Measurements from ENCODE around the gene IQCK. TPM values are rescaled to one million over a fixed set of nuclear protein-coding genes. Genes with fewer than 3 reads are reported as not detected.
"Not testable (repeated sequence)": the region's sequence is repeated elsewhere in the genome, so short reads cannot be mapped to it uniquely, and the experiment has no call there.

The IQCK gene
- polyA plus RNA-seq, 1 experiment, result 4.5 TPM

GRCh38 chr16:19785081-19785480 is 67.0 kb downstream of the IQCK start:
- CTCF ChIA-PET, result no interaction called here
- POLR2A ChIA-PET, result no interaction called here

DNA sequence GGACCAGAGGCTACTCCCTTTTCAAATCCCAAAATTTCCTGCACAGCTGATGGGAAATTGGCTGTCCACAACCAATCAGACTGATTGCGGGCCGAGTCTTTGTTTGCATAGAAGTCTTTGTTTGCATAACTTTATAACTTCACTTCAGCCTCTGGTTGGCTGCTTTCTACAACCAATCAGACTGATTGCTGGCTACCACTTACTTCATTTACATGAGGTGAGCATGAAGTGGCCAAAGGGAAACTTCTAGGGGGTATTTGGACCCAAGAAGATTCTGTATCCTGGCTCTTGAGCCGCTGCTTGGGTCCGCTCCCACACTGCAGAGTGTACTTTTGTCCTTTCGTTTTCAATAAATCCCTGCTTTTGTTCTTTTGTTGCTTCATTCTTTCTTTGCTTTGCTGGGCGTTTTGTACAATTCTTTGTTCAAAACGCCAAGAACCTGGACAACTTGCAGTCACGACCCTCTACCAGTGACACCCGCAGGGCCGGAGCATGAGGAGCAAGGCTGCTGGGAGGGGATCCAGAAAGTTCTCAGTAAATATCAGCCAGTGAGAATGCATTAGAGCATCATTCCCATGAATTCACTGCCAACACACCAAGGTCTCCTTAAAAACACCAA is 67.5 kb downstream of the IQCK start:
- ChIA-PET CTCF (interaction anchor here (0.5 kb wide), 1 partner anchor 89 kb away, joined by 5 read pairs; no protein-coding TSS in a partner anchor), POLR2A (no interaction called here)
- no peak overlapping the region for H3K4me3 ChIP-seq (ENCODE audit: low read depth, low read length)
- DNase-seq (ENCODE audit: low read depth), result no peak
- TF ChIP-seq CTCF (IDR thresholded peaks at IDR 0.05; ENCODE audit: insufficient read depth, low read depth, low read length), result no peak
- no peaks in the 10 kb centered on the region for H3K27me3 ChIP-seq (ENCODE audit: control insufficient read depth, insufficient read depth, low read length)
- no peaks in the 10 kb centered on the region for H3K36me3 ChIP-seq (ENCODE audit: control insufficient read depth, insufficient read depth, low read length)

More at GRCh38 chr16:19785081-19785480, 67.0 kb downstream of the IQCK start:
- Histone ChIP-seq H3K36me3 (ENCODE audit: control insufficient read depth, insufficient read depth, low read length) (no peaks in the 10 kb centered on the region), H3K4me3 (ENCODE audit: low read depth, low read length) (no peak overlapping the region), H3K27me3 (ENCODE audit: control insufficient read depth, insufficient read depth, low read length) (no peaks in the 10 kb centered on the region)
- DNase-seq (ENCODE audit: low read depth), result no peak
- TF ChIP-seq CTCF (IDR thresholded peaks at IDR 0.05; ENCODE audit: insufficient read depth, low read depth, low read length), result no peak

DNA sequence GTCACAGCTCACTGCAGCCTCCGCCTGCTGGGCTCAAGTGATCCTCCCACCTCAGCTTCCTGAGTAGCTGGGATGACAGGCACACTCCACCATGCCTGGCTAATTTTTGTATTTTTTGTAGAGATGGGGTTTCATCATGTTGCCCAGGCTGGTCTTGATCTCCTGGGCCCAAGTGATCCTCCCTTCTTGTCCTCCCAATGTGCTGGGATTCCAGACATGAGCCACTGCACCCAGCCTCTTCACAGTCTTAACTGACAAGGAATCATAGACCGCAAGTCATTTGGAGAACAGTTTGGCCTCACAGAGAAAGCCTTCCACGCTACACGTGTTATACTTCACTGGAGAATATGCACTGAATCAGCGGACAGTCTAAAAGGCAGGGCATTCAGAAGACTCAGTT is 83.3 kb downstream of the IQCK start:
- CTCF ChIA-PET; DNase-seq (ENCODE audit: low read depth); H3K36me3 ChIP-seq (ENCODE audit: control insufficient read depth, insufficient read depth, low read length); H3K4me3 ChIP-seq (ENCODE audit: low read depth, low read length); H3K27me3 ChIP-seq (ENCODE audit: control insufficient read depth, insufficient read depth, low read length); POLR2A ChIA-PET: not testable (repeated sequence)

- DNase-seq (ENCODE audit: low read depth); H3K4me3 ChIP-seq (ENCODE audit: low read depth, low read length); H3K27me3 ChIP-seq (ENCODE audit: control insufficient read depth, insufficient read depth, low read length); CTCF ChIA-PET; POLR2A ChIA-PET; H3K36me3 ChIP-seq (ENCODE audit: control insufficient read depth, insufficient read depth, low read length): not testable (repeated sequence)
Measured at GRCh38 chr16:19801824-19802223, 83.8 kb downstream of the IQCK start.

DNA sequence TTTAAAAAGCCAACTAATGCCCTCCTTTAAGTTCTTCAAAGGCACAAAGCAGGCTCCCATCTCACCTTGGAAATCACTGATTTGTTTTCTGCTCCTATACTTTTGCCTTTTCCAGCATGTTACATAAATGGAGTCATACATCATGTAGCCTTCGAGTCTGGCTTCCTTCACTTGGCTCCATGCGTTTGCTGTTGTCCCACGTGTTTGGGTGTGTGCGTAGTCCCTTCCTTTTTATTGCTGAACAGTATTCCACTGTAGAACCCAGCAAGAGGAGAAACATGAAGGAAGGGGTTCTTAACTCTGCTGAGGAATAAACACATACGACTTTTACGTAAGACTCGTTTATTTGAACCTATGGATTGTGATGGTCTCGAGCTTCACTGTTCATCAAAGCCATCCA is 84.5 kb downstream of the IQCK start:
- H3K27me3 ChIP-seq (ENCODE audit: control insufficient read depth, insufficient read depth, low read length), result no peaks in the 10 kb centered on the region
- CTCF ChIA-PET, result no interaction called here
- no peak for TF ChIP-seq CTCF (IDR thresholded peaks at IDR 0.05; ENCODE audit: insufficient read depth, low read depth, low read length)
- no peaks in the 10 kb centered on the region for H3K36me3 ChIP-seq (ENCODE audit: control insufficient read depth, insufficient read depth, low read length)
- no peak overlapping the region for H3K4me3 ChIP-seq (ENCODE audit: low read depth, low read length)
- DNase-seq (ENCODE audit: low read depth), result no peak
- POLR2A ChIA-PET, result no interaction called here

DNA sequence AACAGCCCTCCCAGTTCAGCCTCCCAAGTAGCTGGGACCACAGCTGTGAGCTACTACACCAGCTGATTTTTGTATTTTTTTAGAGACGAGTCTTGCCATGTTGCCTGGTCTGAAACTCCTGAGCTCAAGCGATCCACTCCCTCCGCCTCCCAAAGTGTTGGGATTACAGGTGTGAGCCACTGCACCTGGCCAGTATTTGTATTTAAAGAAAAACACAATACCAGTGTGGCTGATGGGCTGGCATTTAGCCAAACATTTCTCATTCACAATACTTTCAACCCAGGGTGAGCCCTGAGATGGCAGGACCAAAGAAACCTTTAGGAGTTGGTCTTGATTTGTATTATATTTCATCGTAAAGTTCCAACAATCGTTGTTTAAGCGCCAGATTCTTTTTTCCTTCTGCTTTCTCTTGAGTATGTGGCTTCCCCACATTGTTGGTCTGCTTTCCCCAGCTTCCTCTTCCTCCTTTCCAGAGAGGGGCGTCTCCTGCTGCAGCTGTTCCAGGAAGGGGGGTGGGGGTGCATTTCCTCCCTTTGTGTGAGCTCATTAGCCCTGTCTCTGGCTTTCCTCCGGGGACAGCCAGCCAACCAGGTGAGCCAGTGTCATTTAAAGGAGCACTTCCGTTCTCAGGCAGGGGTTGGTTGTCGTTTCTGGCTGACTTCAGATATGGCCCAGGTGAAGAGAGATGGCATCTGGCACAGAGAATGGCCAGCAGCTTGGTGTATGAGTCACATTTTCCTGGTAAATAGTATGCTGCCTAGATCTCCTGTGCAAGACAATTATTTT is 86.7 kb downstream of the IQCK start:
- TF ChIP-seq CTCF (IDR thresholded peaks at IDR 0.05; ENCODE audit: insufficient read depth, low read depth, low read length), result no peak
- DNase-seq (ENCODE audit: low read depth), result no peak
- Histone ChIP-seq H3K36me3 (ENCODE audit: control insufficient read depth, insufficient read depth, low read length) (no peaks in the 10 kb centered on the region), H3K27me3 (ENCODE audit: control insufficient read depth, insufficient read depth, low read length) (no peaks in the 10 kb centered on the region), H3K4me3 (ENCODE audit: low read depth, low read length) (no peak overlapping the region)
- ChIA-PET CTCF (interaction anchor here (0.6 to 1.1 kb wide), 2 partner anchors 15 to 18 kb away, joined by 3 read pairs; no protein-coding TSS in a partner anchor), POLR2A (no interaction called here)

All from BJ (cell line).